NCI-H2196 treated with DMSO at 0.1 percent for 48 hours (cell line): ENCODE data around the gene SLC43A1.

ENCODE experiments used
- DNase-seq: peaks from one replicate; lab custom pipeline; 2025; ENCODE audit not compliant: unreplicated experiment; lab: John Stamatoyannopoulos, UW

The SLC43A1 gene

DNA sequence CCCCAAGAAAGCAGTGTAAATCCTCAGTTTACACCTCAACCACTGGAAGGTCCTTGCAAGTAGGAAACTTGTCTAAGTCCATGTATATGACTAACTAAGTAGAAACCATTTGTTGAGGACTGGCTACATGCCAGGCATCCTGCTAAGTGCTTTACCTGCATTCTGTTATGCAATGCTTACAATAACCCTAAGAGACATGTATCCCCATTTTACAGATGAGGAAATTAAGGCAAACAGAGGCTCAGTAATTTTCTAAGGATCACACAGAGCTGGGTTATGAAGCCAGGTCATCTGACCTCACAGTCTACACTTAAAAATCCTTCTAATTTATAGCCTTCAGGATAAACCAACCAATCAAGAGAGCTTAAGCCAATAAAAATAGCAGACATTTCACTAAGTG is 13.5 kb upstream of the SLC43A1 start:
- no peak for DNase-seq

DNA sequence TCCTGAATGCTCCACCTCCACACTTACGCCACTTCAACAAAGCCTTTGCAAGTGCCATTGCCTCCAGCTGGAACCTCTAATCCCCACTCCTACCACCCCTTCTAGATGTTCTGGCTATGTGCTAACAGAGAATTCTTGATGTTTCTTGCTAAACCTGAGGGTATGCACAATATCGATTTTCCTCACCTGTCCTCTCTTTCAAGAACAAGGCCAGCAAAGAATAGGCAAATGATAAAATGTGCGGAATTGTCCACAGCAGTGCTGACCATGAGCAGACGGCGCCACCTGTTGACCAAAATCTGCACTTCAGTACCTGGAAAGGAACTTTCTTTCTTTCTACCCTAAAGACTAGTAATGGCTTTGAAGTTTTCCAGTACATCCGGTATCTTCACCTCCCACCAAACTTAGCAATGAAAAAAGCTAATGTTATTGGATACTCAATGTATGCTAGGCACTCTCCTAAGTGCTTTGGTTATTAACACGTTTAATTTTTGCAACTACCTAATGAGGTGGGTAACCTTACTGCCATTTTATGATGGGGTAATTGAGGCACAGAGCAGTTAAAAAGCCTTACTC is 11.6 kb upstream of the SLC43A1 start:
- DNase-seq = peak; percentile 32

DNA sequence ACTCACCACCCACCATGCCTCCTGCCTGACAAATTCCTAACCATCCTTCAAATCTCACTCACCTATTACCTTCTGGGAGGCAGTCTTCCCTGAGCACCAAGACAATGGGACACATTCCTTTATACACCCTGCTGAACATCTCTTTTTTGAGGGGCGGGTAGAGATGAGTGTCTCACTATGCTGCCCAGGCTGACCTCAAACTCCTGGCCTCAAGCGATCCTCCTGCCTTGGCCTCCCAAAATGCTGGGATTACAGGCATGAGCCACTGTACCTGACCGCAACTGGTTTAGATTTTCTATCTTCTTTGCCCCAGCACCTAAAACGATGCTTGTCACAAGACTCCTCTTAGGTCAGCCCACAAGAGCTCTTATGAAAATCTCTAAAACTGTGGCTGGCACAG is 7.9 kb upstream of the SLC43A1 start:
- DNase-seq = no peak

DNA sequence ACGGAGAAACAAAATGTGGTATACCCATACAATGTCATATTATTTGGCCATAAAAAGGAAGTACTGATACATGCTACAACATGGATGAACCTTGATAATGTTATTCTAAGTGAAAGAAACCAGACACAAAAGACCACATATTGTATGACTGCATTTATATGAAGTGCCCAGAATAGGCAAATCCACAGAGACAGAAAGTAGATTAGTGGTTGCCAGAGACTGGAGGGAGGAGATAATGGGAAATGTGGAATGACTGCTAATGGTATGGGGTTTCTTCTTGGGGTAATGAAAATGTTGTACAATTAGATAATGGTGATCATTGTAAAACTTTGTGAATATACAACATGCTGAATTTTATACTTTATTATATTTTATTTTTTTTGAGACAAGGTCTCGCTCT is 5.6 kb upstream of the SLC43A1 start:
- no peak for DNase-seq

DNA sequence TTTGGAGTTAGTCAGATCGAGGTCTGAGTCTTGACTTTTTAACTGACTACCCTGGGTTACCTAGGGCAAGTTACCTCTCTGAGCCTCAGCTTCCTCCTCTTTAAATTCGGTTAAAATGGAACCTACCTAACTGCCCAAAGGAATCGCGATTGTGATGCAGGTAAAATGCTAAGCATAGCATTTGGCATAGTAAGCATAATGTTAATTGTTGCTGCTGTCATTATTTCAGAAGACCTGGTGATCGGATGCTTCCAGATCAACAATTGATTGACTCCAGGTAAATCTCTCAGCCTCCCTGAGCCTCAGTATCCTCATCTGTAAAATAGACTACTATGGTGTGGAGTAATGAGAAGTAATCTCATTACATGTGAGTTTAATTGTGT is 550 bp upstream of the SLC43A1 start:
- DNase-seq = no peak

DNA sequence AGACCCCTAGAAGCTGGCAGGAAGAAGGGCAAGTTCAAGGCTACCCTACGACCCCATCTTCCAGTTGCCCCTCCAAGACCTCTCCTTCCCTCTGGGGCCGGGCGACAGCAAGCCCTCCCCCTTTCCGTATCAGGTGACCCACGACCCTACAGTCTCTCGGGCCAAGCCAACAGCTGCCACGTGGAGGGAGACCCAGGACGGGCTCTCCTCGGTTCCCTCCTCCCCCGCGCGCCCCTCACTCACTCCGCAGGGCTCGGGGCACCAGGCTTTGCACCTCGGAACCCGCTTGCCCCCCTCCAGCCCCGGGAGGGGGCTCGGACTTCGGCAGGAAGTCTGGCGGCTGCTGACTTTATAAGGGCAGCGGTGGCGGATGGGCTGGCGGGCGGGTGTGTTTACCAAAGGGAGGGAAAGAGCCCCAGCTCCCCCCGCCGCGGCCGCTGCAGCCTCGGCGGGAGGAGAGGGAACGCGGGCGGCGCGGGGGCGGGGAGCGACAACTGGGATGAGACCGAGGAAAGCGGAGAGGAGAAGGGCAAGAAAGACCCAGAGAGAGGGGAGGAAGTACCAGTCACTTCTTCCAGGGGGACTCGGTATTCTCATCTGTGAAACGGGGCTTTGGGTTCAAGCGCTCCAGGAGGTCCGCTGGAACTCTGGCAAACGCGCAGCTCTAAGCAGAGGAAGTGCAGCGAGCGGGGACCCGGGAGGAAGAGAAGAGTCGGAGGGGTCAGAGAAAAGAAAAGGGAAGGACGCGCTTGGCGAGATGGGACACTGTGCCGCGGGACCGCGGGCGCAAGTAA is 767 bp downstream of the SLC43A1 start:
- DNase-seq = peak; percentile 22

DNA sequence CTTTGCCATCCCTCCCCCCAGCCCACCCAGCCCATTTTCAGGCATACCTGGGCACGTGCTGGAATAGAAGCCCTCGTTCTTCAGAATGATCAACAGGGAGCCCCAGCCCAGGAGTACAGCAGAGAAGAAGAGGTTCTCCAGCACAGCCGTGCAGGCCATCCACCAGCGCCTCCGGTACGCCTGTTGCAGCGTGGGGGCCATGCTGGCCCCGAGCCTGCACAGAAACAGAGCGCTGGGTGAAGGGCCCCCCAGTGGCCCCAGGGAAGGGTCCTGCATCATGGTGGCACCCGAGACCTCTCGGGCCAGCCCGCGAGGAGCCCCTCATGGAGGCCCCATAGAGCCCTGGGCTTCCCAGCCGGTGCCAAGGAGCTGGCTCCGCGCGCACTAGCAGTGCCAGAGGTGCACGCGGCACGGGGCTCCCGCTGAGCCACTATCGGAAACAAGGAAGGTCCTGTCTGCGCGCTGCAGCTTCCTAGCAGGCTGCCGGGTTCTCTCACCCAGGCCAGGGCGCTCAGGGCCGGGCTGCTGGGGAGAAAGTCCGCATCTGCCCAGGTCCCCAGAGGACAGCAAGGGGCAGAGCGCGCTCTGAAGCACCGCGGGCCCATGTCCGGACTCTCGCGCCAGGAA is 1.5 kb downstream of the SLC43A1 start:
- no peak for DNase-seq

DNA sequence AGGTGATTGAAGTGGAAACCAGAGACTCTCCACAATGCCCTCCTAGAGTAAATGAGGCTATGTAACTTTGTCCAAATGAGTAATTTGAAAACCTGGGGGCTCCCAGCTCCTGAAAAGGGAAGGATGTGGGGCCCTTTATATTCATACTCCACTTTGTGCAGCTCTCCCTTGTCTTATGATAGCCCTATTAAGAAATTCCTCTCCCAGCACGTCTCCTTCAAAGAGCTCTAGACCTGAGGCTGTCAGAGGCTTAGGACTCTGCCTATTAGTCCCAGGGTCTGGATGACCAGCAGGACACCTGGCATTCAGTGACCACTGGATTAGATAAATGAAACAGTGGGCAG is 2.1 kb downstream of the SLC43A1 start:
- no peak for DNase-seq

DNA sequence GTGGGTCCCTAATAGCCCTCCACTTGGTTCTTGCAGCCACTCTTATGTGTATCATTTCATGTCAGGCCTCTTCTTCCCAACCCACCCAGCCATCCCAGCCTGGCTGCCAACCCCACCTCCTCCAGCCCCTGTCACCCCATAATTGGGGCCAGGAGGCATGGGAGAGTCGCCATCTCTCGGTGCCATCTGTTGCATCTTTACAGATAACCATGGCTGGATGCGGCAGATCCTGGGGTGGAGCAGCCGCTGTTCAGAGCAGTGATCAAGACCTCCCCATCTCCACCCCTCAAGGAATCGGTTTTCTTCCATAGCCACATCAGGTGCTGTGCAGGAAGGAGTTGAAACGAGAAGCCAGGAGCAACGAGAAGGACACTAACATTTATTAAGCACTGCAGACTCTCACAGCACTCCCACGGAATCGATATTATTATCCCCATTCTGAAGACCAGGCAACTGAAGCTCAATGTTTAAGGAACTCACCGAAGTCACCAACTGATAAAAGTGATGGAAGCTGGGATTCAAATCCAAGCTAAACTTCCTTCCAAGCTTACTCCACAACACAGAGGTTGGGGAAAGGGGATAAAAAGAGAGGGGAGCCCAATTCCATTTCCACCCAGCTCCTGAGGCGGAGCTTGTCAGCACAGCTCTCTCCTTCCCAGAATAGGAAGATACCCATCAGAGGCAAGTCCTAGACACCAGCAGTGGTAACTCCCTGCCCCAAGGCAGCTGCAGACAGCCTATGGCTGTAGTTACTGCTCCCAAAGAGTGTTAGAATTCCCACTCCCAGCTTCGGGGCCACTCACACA is 2.7 kb downstream of the SLC43A1 start:
- DNase-seq = no peak

DNA sequence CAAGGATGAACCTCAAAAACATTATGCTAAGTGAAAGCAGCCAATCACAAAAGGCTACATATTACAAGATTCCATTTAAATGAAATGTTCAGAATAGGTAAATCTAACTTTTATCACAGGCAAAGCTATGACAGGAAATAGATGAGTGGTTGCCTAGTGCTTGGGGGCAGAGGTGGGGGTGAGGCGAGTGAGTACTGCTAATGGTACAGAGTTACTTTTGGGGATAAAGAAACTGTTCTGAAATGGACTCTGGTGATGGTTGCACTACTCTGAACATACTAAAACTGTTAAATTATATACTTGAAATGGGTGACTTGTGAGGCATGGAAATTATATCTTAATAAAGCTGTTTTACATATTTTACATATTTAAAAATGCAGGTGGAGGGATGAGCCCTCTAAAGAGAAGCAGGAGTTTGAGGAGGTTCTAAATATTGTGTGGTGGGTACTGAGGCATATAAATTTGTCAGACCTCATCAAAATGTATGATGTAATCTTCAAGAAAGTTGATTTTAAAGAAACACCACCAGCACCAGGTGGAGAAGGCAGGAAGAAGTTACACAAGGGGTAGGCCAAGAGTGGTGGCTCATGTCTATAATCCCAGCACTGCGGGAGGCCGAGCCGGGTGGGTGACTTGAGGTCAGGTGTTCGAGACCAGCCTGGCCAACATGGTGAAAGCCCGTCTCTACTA is 3.6 kb downstream of the SLC43A1 start:
- no peak for DNase-seq

DNA sequence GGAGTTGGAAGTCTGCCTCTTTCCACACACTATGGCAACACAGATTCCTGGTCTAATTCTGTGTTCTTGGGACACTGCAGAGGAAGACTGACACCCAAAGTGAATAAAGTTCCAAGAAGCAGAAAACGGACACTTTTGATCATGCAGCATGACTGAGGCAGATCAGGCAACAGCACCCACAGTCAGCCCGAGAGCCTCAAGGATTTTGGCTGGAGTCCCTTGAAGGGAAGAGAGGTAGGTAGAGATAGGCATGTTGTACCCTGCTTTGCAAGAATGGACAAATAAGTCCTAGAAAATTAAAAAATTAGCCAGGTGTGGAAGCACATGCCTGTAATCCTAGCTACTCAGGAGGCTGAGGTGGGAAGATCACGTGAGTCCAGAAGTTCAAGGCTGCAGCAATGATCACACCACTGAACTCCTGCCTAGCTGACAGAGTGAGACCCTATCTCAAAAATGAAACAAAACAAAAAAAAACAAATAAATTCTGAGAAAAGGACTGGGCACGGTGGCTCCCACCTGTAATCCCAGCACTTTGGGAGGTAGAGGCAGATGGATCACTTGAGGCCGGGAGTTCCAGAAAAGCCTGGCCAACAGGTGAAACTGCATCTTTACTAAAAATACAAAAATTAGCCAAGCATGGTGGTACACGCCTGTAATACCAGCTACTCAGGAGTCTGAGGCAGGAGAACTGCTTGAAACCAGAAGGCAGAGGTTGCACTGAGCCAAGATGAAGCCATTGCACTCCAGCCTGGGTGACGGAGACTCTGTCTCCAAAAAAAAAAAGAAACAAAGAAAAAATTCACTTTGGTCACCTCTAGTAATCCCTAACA is 6.9 kb downstream of the SLC43A1 start:
- DNase-seq = no peak

DNA sequence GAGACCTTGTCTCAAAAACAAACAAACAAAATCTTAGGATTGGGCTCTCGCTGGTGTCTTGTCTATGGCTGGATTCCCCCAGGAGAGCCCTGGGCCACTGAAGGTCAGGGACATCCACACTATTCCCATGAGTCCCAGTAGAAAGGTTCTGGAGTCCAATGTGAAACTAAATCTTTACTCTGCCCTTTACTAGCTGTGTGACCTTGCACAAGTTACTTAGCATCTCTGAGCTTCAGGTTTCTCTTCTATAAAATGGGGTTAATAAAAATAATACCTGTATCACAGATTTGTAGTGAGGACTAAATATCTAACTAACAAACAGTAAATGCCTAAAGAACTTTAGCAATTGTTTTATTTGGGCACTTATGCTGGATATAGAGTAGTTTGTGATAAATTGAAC is 9.0 kb downstream of the SLC43A1 start:
- no peak for DNase-seq

DNA sequence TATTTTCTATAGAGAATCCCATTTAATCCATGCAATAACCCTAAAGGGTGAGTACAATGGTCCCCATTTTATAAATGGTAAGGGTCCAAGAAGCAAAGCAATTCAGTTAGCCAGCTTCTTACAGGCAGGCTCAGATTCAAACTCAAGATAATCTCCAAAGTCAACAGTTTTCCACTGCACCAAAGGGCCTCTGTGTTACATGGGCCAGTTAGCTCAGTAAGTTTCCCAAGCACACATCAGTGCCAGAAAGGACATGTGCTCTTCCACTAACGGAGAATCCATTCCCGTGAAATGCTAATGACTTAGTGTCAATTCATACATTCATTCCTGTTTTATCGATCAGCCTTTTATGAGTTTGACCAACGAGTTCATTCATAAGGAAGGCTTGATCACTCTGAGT is 11.0 kb downstream of the SLC43A1 start:
- DNase-seq = no peak

DNA sequence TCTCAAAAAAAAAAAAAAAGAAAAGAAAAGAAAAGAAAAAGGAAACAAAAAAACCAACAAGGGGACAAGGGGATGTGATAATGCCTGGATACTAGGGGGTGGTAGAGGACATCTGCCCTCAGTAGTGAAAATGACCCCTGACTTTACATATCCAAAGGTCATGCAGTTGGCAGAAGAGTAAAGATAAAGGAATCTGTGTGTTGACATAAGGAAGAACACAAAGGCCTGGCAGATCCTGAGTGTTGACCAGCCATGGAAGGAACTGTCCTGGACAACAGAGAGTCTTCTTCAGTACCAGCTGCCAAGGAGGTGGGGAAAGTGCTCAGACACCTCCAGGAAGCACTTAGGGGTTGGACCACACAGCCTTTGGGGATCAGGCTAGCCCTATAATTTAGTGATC is 12.6 kb downstream of the SLC43A1 start:
- DNase-seq = no peak

DNA sequence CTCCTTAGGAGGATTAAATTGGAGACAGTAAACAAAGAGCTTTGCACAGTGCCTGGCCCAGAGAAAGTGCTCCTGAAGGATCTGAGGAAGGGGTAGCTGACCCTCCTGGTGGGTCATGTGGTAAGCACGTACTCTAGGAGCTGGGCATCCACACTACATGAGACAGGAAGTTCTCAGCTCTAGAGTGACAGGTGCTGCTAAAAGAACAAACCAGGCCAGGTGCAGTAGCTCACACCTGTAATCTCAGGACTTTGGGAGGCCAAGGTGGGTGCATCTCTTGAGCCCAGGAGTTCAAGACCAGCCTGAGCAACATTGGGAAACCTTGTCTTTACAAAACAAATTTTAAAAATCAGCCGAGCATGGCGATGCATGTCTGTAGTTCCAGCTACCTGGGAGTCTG is 13.1 kb downstream of the SLC43A1 start:
- DNase-seq = no peak

DNA sequence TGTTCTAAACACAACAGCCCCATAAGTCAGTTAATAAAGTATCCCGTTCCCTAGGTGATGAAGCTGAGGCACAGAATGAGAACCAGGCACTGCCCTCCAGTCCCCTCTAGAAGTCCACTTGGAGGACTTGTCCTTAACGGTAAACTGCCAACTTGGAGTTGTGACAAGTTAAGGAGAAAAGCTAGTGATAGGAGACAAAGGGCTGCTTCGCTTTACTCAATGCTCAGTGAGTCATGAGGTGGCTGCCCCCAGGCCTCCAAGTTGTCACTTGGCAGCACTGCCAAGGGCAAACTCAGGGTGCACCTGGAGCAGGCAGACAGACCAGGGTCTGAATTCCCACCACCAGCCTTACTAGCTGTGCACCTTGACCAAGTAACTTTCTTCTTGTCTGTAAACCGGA is 13.5 kb downstream of the SLC43A1 start:
- no peak for DNase-seq

DNA sequence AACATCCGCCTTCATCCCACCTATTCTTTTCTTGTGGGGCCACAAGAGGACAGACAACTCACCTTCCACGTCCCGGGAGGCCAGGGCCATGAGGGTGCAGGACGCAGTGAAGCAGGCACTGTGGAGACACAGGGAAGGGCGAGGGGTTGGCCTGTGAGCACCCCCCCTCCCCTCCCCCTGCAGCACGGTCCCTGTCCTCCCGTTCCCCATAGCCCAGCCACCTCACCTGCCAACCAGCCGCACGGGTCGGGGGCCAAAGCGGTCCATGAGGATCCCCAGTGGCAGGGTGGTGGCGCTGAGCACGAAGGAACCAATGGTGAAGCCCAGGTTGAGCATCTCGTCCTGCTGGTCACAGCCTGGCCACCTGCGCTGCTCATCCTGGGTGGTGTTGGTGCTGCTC is 14.6 kb downstream of the SLC43A1 start:
- DNase-seq = no peak

DNA sequence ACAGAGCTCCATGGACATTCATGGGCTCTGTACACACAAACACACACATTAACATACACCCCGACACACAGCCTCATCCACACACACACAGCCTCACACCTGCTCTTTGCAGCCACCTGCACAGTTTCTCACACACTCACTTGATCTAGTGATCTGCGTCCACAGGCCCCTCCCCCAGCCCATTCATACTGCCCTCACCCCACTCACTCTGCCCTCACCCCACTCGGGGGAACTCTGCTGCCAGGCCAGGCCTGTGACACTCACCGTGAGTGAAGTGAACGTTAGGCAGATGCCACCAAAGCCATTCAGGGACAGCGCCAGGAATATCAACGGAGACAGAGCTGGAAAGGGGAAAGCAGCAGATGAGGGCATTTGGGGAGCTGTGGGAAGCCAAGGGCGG is 15.0 kb downstream of the SLC43A1 start:
- DNase-seq = no peak

DNA sequence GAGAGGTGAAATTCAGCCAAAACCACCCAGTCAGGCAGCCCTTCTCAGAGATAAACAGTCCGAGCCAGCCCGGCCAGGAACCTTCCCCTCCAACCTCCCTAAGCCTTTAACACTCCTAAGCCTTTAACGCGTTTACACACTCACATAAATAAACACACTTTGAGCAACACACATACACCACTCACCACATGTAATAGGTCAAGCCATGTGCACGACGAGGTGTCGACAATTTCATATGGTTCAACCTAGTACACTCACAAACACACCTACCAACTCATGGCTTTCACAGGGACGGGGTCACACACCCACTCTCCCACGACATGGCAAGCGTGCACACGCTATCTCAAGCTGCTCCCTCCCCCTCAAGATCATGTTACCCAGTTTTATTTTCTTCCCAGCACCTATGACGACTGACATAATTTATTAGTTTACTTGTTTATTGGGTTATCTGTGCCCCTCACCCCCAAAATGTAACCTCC is 15.5 kb downstream of the SLC43A1 start:
- DNase-seq = no peak

DNA sequence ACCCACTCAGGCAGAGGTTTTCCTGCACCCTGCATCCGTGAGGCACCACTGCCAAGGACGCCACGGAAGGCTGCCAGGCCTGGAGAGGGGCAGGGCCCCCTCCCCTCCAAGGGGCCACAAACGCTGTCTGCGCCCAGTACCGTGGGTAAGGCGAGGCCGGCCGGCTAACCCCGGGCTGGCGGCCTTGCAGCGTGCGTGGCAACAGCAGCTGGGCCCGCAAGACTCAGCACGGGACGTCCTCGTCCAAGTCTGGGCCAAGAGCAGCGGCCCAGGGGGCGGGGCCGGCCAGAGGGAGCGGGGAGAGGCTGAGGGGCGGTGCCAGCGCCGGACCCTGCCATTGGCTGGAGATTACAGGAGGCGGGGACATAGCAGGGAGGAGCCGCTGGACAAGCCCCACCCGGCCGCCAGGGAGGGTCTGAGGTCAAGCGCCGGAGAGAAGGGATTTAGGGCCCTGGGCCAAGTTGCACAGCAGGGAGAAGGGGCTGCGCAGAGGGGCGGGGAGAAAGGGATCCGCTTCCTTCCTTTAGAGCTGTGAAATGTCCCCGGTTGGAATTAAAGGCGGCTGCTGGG is 16.0 kb downstream of the SLC43A1 start:
- peak; percentile 89 for DNase-seq
